Thyroid gland (tissue), 4 donors: ENCODE measurements around the gene FNDC3B. TPM values are rescaled to one million over a fixed set of nuclear protein-coding genes. Genes with fewer than 3 reads are reported as not detected.

Experiments
- DNase-seq, 2 donors: peaks; one replicate each; pipeline ENCODE4 v3.0.0-alpha.2; 2019
- H3K27ac ChIP-seq, 3 donors: fragments of 200-600 bp; sonication (generic); 1 replicate in 2 of 3; 2 replicates in 1 of 3; pipeline ENCODE4 v1.5.1; 2016 to 2019; ENCODE audit warnings: mild to moderate bottlenecking in 1 of 3, moderate library complexity in 1 of 3
- H3K27me3 ChIP-seq: fragments of 200-600 bp; sonication (generic); one replicate; pipeline ENCODE4 v1.5.1; 2019
- H3K36me3 ChIP-seq, 2 donors: fragments of 200-600 bp; sonication (generic); one replicate each; pipeline ENCODE4 v1.5.1; 2016 to 2019
- H3K4me1 ChIP-seq, 2 donors: fragments of 200-600 bp; sonication (generic); one replicate each; pipeline ENCODE4 v1.5.1; 2017 to 2019
- H3K4me3 ChIP-seq, 3 donors: fragments of 200-600 bp; sonication (generic); replicated peaks in 1 of 3; 1 replicate in 2 of 3; 2 replicates in 1 of 3; pipeline ENCODE4 v1.5.1; 2016; ENCODE audit warnings: mild to moderate bottlenecking in 1 of 3
- H3K9me3 ChIP-seq: fragments of 200-600 bp; sonication (generic); one replicate; pipeline ENCODE4 v1.5.1; 2017
- POLR2A ChIP-seq, 2 donors: fragments of 450-650 bp; IDR thresholded peaks; one replicate each; pipeline ENCODE4 v1.6.1; 2017; ENCODE audit warnings: antibody characterized with exemption in 2 of 2, mild to moderate bottlenecking in 2 of 2, moderate library complexity in 1 of 2
- WGBS, 2 donors: methylation state at CpG; one replicate each; pipeline ENCODE4 v1.1.5; 2017; 5-methylcytosine and 5-hydroxymethylcytosine counted together
- intact Hi-C: fragments of 100-400 bp; cut with DNase I; formaldehyde crosslinking; loops from one replicate; pipeline ENCODE4 v1.15.1; 2023
- total RNA-seq, 4 donors: library from RNA; depleted of rRNA; stranded (reverse); fragments of >200 nt; gene quantifications; one replicate each; pipeline ENCODE4 v1.2.3, GENCODE V29; 2016
- TF ChIP-seq, protein P1 (sequence below), 6 experiments: fragments of 200-600 bp in 3 of 6; fragments of 450-650 bp in 3 of 6; sonication (generic) in 3 of 6; IDR thresholded peaks; one replicate each; pipeline ENCODE4 v1.5.1; 2016 to 2019; ENCODE audit warnings: antibody characterized with exemption in 6 of 6, mild to moderate bottlenecking in 2 of 6, inconsistent platforms in 1 of 6, moderate library complexity in 1 of 6

Gene FNDC3B
- total RNA-seq, 4 donors from 2014 or later: 118 to 172 (median 146) TPM

DNA sequence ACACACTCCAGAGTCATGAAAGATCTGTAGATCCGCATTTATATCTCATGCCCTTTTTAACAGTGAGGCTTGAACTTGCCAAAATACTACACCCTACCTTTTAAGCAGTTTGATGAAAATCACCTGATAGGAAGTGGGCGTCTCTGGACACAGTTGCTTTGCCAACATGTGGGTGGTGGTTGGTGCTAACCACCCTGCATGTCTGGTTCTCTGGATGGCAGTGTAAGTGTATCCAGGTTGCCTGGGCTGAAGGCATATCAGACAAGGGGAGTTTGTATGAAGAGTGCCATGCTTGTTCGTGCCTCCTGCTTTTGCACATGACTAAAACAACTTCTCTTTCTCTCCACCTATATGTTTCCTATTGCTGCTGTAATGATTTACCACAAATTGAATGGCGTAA, 249.3 kb downstream of the FNDC3B start:
- no peak for DNase-seq
- Histone ChIP-seq H3K9me3 (no peaks in the 10 kb centered on the region), H3K27ac (no peak overlapping the region), H3K27me3 (no peaks in the 10 kb centered on the region), H3K4me1 (peaks cover 17 to 27% of the 10 kb centered on the region in 2 donors), H3K36me3 (no peaks in the 10 kb centered on the region), H3K4me3 (no peak overlapping the region)
- TF ChIP-seq, protein P1, sequence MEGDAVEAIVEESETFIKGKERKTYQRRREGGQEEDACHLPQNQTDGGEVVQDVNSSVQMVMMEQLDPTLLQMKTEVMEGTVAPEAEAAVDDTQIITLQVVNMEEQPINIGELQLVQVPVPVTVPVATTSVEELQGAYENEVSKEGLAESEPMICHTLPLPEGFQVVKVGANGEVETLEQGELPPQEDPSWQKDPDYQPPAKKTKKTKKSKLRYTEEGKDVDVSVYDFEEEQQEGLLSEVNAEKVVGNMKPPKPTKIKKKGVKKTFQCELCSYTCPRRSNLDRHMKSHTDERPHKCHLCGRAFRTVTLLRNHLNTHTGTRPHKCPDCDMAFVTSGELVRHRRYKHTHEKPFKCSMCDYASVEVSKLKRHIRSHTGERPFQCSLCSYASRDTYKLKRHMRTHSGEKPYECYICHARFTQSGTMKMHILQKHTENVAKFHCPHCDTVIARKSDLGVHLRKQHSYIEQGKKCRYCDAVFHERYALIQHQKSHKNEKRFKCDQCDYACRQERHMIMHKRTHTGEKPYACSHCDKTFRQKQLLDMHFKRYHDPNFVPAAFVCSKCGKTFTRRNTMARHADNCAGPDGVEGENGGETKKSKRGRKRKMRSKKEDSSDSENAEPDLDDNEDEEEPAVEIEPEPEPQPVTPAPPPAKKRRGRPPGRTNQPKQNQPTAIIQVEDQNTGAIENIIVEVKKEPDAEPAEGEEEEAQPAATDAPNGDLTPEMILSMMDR (IDR thresholded peaks at IDR 0.05): no peak
- no peak for TF ChIP-seq POLR2A (IDR thresholded peaks at IDR 0.05)
- intact Hi-C loops: no loop called here
- WGBS, 2 donors: 98% methylated on average over 4 of the region's 4 CpGs

DNA sequence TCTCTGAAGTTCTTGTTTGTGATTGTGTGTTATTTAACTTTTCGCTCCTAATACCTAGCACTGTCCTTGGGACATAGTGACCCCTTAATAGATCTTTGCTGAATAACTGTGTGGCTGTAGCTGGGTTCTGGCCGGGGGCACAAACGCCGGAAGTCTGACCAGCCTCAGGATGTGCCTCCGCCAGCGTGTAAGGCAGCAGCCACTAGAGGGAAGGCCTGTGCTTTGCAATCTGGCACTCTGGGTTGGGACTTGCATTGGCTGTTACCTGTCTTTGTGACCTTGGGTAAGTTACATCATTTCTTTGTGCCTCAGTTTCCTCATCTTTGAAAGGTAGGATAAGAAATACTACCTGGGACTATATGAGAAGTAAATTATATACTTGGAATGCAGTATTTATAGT, 250.2 kb downstream of the FNDC3B start:
- H3K4me1 ChIP-seq: peaks cover 11 to 18% of the 10 kb centered on the region in 2 donors
- H3K27ac ChIP-seq: no peak overlapping the region
- no peaks in the 10 kb centered on the region for H3K36me3 ChIP-seq
- no peak for TF ChIP-seq POLR2A (IDR thresholded peaks at IDR 0.05)
- TF ChIP-seq, protein P1 (IDR thresholded peaks at IDR 0.05): peak in 2 of 6 experiments; percentile 9 to 27
- peak in 1 of 2 donors; percentile 13 for DNase-seq
- H3K27me3 ChIP-seq: no peaks in the 10 kb centered on the region
- WGBS, 2 donors: 87 to 89% methylated on average over 6 of the region's 6 CpGs
- intact Hi-C loops: no loop called here
- H3K4me3 ChIP-seq: no peak overlapping the region
- no peaks in the 10 kb centered on the region for H3K9me3 ChIP-seq

DNA sequence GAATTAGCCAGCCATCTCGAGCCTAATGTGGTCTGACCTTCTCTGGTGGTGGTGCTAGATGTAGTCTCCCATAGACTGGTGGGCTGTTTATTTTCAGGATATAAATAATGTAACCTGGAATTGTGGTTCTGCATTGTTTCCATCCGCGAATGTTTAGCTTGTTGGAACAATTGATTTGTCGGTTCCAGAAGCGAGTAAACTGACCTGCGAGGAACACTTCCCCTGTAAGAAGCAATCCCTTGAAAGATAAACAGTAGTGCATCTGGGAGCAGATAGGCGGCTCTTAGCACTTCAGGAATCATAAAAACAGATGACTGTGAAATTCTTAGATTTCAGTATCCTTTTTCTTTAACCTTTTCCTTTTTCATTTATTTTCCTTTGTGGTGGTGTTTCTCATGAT, 251.1 kb downstream of the FNDC3B start:
- WGBS, 2 donors: 76 to 82% methylated on average over 7 of the region's 7 CpGs
- Histone ChIP-seq H3K4me1 (peaks cover 11 to 12% of the 10 kb centered on the region in 2 donors), H3K36me3 (no peaks in the 10 kb centered on the region), H3K9me3 (no peaks in the 10 kb centered on the region), H3K4me3 (no peak overlapping the region), H3K27ac (no peak overlapping the region), H3K27me3 (no peaks in the 10 kb centered on the region)
- TF ChIP-seq, protein P1 (IDR thresholded peaks at IDR 0.05): no peak
- TF ChIP-seq POLR2A (IDR thresholded peaks at IDR 0.05): no peak
- DNase-seq: no peak
- intact Hi-C loops: no loop called here

DNA sequence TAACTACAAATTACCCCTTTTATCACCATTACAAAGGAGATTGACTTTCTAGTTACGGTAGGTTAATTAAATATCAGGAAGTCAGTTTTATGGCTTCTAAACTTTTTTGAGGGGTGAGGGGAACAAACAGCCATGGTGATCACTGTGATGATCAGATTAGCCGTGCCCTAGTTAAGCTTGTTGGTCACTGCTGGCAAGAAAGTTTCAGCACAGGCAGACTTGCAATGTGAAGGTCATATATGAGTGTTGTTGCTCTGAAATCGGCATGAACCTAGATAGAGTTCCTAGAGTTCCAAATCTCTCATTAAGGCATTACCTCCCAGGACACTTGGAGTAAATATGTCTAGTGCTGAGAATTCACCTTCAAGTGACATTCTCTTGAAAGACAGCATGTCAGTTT, 252.3 kb downstream of the FNDC3B start:
- Histone ChIP-seq H3K27me3 (no peaks in the 10 kb centered on the region), H3K4me3 (no peak overlapping the region), H3K4me1 (peaks cover 0 to 3% of the 10 kb centered on the region in 2 donors), H3K27ac (no peak overlapping the region), H3K9me3 (no peaks in the 10 kb centered on the region), H3K36me3 (peaks cover 0 to 3% of the 10 kb centered on the region in 2 donors)
- intact Hi-C loops: no loop called here
- TF ChIP-seq POLR2A (IDR thresholded peaks at IDR 0.05): no peak
- TF ChIP-seq, protein P1 (IDR thresholded peaks at IDR 0.05): no peak
- 89 to 93% methylated on average over 3 of the region's 3 CpGs for WGBS, 2 donors
- no peak for DNase-seq

DNA sequence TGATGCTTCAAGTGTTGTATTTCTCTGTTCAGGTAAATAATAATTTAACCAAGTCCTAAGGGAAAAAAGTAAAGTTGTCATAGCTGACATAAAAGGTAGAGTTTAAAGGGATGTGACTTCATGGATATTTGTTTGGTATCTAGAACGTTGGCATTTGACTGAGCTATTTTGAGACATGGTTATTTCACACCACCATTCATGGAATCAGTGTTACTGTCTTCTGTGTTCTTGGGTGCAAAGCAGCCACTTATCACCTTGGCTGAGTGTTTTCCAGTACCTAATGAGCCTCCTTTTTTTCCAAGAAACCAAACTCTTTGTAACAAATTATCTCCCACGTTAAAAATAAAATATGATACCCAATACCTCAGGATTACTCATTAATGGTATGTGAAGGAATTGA, 253.0 kb downstream of the FNDC3B start:
- Histone ChIP-seq H3K9me3 (no peaks in the 10 kb centered on the region), H3K36me3 (peaks cover 0 to 4% of the 10 kb centered on the region in 2 donors), H3K27me3 (no peaks in the 10 kb centered on the region), H3K4me3 (no peak overlapping the region), H3K4me1 (peaks cover 0 to 3% of the 10 kb centered on the region in 2 donors), H3K27ac (no peak overlapping the region)
- no peak for DNase-seq
- WGBS, 2 donors: 80 to 88% methylated on average over 2 of the region's 2 CpGs
- intact Hi-C loops: no loop called here
- TF ChIP-seq, protein P1 (IDR thresholded peaks at IDR 0.05): no peak
- TF ChIP-seq POLR2A (IDR thresholded peaks at IDR 0.05): no peak
